Testis (tissue), 3 donors: ENCODE measurements around the gene BANK1. TPM values are rescaled to one million over a fixed set of nuclear protein-coding genes. Genes with fewer than 3 reads are reported as not detected.

Experiments
- DNase-seq: peaks from one replicate; pipeline ENCODE4 v3.0.0-alpha.2; 2019
- H3K27ac ChIP-seq, 2 donors: fragments of 200-600 bp; sonication (generic); one replicate each; pipeline ENCODE4 v1.5.1; 2019
- H3K27me3 ChIP-seq: fragments of 200-600 bp; sonication (generic); one replicate; pipeline ENCODE4 v1.5.1; 2019
- H3K36me3 ChIP-seq: fragments of 200-600 bp; sonication (generic); one replicate; pipeline ENCODE4 v1.5.1; 2017; ENCODE audit warnings: low read depth; ENCODE audit errors: missing control alignments
- H3K4me1 ChIP-seq: fragments of 200-600 bp; sonication (generic); one replicate; pipeline ENCODE4 v1.5.1; 2019
- H3K4me3 ChIP-seq, 2 donors: fragments of 200-600 bp; sonication (generic); one replicate each; pipeline ENCODE4 v1.5.1; 2017 to 2019
- H3K9me3 ChIP-seq: fragments of 200-600 bp; sonication (generic); one replicate; pipeline ENCODE4 v1.5.1; 2017
- POLR2A ChIP-seq: fragments of 450-650 bp; IDR thresholded peaks from one replicate; pipeline ENCODE4 v1.6.1; 2017; ENCODE audit warnings: antibody characterized with exemption, mild to moderate bottlenecking, moderate library complexity
- WGBS, 2 donors: methylation state at CpG; one replicate each; pipeline ENCODE4 v1.1.5; 2018; 5-methylcytosine and 5-hydroxymethylcytosine counted together
- intact Hi-C: fragments of 100-400 bp; cut with DNase I; formaldehyde crosslinking; loops from one replicate; pipeline ENCODE4 v1.15.1; 2023; ENCODE audit warnings: low total_unique reads
- polyA plus RNA-seq: library from polyadenylated mRNA; stranded (reverse); fragments of 350-450 nt; fragmentation: Illumina TruSeq; extraction: RNeasy Lipid Tissue Mini Kit (QIAGEN cat#74804); gene quantifications from one replicate; pipeline ENCODE4 v1.2.3, GENCODE V29; 2014; ENCODE audit warnings: low read depth, low replicate concordance; ENCODE audit not compliant: insufficient read depth
- total RNA-seq, 2 donors: library from RNA; depleted of rRNA; stranded (reverse); fragments of >200 nt; gene quantifications; one replicate each; pipeline ENCODE4 v1.2.3, GENCODE V29; 2016
- TF ChIP-seq, protein P1 (sequence below), 3 experiments: fragments of 450-650 bp in 2 of 3; fragments of 200-600 bp in 1 of 3; sonication (generic) in 1 of 3; IDR thresholded peaks; one replicate each; pipeline ENCODE4 v1.5.1; 2016 to 2019; ENCODE audit warnings: antibody characterized with exemption in 3 of 3, mild to moderate bottlenecking in 2 of 3, moderate library complexity in 1 of 3

The BANK1 gene
- total and polyA plus RNA-seq, 3 donors from 2014 or later, result 5.2 to 10.4 (median 10.0) TPM

DNA sequence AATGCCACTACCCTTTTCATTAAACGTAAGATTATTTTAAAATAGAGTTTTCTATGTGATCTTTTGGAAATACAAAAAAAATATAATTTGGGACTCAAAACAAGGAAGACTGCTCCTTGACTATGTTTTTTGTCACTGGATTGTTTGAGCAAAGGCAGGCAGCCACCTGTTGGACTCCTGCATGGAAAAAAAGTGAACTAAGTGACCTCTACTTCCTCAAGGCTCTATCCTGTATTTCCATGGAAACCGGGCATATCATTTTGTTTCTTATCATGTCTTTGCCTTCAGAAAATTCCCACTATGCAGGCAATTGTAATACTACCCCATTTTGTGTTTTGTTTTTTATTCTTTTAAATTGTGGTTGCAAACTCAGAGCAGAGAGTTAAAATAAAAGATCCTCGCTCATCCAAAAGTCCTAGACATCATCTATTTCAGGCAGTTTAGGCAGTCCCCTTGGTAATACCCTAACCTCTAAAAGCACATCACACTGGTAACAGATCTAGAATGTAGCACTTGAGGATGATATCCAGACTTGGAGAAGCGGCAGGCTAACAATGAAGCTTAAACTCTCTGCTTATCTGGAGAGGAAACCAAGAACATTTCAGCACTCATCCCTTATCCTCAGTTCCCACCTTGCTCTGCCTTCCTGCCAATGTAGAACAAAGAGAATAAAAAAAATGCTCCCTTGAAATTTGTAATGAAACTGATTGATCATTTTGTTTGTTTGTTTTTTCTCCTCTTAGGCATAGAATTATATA lies 165.7 kb downstream of the BANK1 start:
- no peaks in the 10 kb centered on the region for H3K27me3 ChIP-seq
- intact Hi-C loops, result no loop called here
- TF ChIP-seq POLR2A, result no peak
- TF ChIP-seq, protein P1, sequence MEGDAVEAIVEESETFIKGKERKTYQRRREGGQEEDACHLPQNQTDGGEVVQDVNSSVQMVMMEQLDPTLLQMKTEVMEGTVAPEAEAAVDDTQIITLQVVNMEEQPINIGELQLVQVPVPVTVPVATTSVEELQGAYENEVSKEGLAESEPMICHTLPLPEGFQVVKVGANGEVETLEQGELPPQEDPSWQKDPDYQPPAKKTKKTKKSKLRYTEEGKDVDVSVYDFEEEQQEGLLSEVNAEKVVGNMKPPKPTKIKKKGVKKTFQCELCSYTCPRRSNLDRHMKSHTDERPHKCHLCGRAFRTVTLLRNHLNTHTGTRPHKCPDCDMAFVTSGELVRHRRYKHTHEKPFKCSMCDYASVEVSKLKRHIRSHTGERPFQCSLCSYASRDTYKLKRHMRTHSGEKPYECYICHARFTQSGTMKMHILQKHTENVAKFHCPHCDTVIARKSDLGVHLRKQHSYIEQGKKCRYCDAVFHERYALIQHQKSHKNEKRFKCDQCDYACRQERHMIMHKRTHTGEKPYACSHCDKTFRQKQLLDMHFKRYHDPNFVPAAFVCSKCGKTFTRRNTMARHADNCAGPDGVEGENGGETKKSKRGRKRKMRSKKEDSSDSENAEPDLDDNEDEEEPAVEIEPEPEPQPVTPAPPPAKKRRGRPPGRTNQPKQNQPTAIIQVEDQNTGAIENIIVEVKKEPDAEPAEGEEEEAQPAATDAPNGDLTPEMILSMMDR (IDR thresholded peaks at IDR 0.05), result no peak
- H3K4me1 ChIP-seq, result peaks cover 5% of the 10 kb centered on the region
- H3K4me3 ChIP-seq, result no peak overlapping the region
- no peaks in the 10 kb centered on the region for H3K36me3 ChIP-seq
- H3K27ac ChIP-seq, result no peak overlapping the region
- no peaks in the 10 kb centered on the region for H3K9me3 ChIP-seq
- DNase-seq, result no peak
- WGBS, 2 donors, result 67 to 73% methylated on average over 4 of the region's 4 CpGs

DNA sequence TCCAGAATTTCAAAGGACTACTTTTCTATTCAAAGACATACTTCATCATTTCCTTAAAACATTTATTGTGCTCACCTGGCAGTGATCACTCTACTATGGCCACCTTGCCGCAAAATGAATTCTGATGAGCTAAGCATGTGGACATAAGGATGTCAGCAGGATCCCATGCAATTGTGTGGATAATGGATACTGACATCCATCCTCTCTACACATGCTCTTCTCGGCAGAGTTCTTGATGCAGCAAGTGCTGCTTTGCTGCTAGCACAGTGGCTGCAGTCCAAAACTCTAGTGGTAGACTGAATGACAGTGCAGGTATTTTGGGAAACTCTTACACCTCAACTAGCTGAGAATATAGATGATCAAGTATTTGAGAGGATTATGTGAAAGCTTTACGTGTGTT lies 168.0 kb downstream of the BANK1 start:
- WGBS, 2 donors, result 92 to 95% methylated on average over 3 of the region's 3 CpGs
- Histone ChIP-seq H3K27ac (no peak overlapping the region), H3K4me3 (no peak overlapping the region), H3K36me3 (no peaks in the 10 kb centered on the region), H3K27me3 (no peaks in the 10 kb centered on the region), H3K9me3 (no peaks in the 10 kb centered on the region), H3K4me1 (peaks cover 5% of the 10 kb centered on the region)
- TF ChIP-seq, protein P1 (IDR thresholded peaks at IDR 0.05), result no peak
- no peak for TF ChIP-seq POLR2A
- no peak for DNase-seq
- intact Hi-C loops, result no loop called here

DNA sequence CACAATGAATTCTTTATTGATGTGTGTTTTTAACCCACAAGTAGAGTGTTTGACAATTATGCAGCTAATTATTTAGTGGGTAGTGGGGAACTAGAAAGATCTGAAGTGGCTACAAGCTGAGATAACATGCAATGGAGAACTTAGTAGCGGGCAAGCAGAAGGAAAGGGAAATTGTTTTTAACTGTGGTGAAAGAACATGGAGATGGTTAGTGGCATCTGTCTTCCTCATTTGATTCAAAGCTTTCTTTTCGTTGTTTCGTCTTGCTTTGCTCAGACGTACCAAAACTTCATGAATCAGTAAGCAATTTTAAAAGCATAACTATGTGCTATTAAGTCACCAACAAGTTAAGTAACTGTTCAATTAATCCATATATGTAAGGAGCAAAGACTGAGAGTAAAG lies 169.9 kb downstream of the BANK1 start:
- no peaks in the 10 kb centered on the region for H3K36me3 ChIP-seq
- no peak for TF ChIP-seq POLR2A
- TF ChIP-seq, protein P1 (IDR thresholded peaks at IDR 0.05), result no peak
- intact Hi-C loops, result no loop called here
- no peak overlapping the region for H3K4me3 ChIP-seq
- no peaks in the 10 kb centered on the region for H3K9me3 ChIP-seq
- no peaks in the 10 kb centered on the region for H3K27me3 ChIP-seq
- H3K27ac ChIP-seq, result no peak overlapping the region
- H3K4me1 ChIP-seq, result no peaks in the 10 kb centered on the region
- DNase-seq, result no peak
- 91 to 93% methylated on average over 4 of the region's 4 CpGs for WGBS, 2 donors

DNA sequence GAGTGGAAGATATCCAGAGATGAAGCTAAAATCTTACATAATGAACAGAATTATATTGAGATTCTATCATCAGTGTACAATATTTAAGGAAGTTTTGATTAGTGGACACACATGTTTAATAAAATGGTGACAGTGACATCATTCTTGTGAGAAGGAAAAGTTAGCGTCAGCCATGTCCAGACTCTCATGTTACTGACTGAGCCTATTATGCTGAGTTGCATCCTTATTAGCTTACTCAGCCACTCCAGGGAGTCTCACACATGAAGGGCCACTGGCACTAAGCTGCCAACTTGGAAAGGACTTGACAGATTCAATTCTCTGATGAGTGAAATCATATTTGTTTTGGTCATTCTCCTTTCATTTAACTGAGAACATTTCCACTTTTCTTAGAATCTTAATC lies 170.6 kb downstream of the BANK1 start:
- Histone ChIP-seq H3K9me3 (no peaks in the 10 kb centered on the region), H3K27me3 (no peaks in the 10 kb centered on the region), H3K4me3 (no peak overlapping the region), H3K4me1 (no peaks in the 10 kb centered on the region), H3K36me3 (no peaks in the 10 kb centered on the region), H3K27ac (no peak overlapping the region)
- intact Hi-C loops, result no loop called here
- TF ChIP-seq POLR2A, result no peak
- TF ChIP-seq, protein P1 (IDR thresholded peaks at IDR 0.05), result no peak
- WGBS, 2 donors, result 90 to 95% methylated on average over 1 of the region's 1 CpG
- DNase-seq, result no peak
